Activated B cell treated with CpG ODN at 0.5 μM for 24 hours (primary cell): ENCODE results near the gene PLD4. TPM values are rescaled to one million over a fixed set of nuclear protein-coding genes. Genes with fewer than 3 reads are reported as not detected.
A peak's percentile ranks its signal among the peaks of the same experiment; 100 is the strongest.

Experiments used
- ATAC-seq: fragments of 200-7000 bp; cut with Tn5 transposase; one replicate; pipeline ENCODE4 v1.10.0; 2021; ENCODE audit warnings: low read depth, mild to moderate bottlenecking, moderate library complexity
- CTCF ChIA-PET: fragments of 350-600 bp; sonication (Branson Sonifier 250); formaldehyde crosslinking; loops from one replicate; lab custom pipeline; 2021; ENCODE audit warnings: antibody characterized with exemption; lab: Charles Lee
- POLR2A ChIA-PET: fragments of 350-600 bp; sonication (Branson Sonifier 250); formaldehyde crosslinking; loops from one replicate; lab custom pipeline; 2021; ENCODE audit warnings: antibody characterized with exemption; lab: Charles Lee
- DNase-seq: peaks from one replicate; pipeline ENCODE4 v3.0.0; 2022
- H3K27ac Mint-ChIP-seq: one replicate; pipeline ENCODE4 v1.8.0; 2020; ENCODE audit warnings: mixed read lengths
- H3K27me3 Mint-ChIP-seq: one replicate; pipeline ENCODE4 v1.8.0; 2021; ENCODE audit warnings: mixed read lengths
- H3K36me3 Mint-ChIP-seq: one replicate; pipeline ENCODE4 v1.8.0; 2021; ENCODE audit warnings: low read depth, mixed read lengths
- H3K4me1 Mint-ChIP-seq: one replicate; pipeline ENCODE4 v1.8.0; 2021; ENCODE audit warnings: mixed read lengths
- H3K4me3 Mint-ChIP-seq: one replicate; pipeline ENCODE4 v1.8.0; 2020; ENCODE audit warnings: mild to moderate bottlenecking, mixed read lengths
- H3K9me3 Mint-ChIP-seq: one replicate; pipeline ENCODE4 v1.8.0; 2020; ENCODE audit warnings: mixed read lengths
- intact Hi-C: fragments of 100-400 bp; cut with micrococcal nuclease; formaldehyde crosslinking; loops from one replicate; pipeline ENCODE4 v1.15.1; 2024
- total RNA-seq: library from RNA; stranded (reverse); gene quantifications from 2 replicates; pipeline ENCODE4 v1.2.3, GENCODE V29; 2022
- TF ChIP-seq, protein P1 (sequence below): fragments of 200-600 bp; IDR thresholded peaks from one replicate; pipeline ENCODE4 v1.8.0; 2022; ENCODE audit warnings: antibody characterized with exemption, mild to moderate bottlenecking

The PLD4 gene
- total RNA-seq, 1 donor from 2014 or later, result 473 TPM

GRCh38 chr14:104938960-104939359 is 14.3 kb downstream of the PLD4 start:
- H3K27me3 Mint-ChIP-seq, result no peaks in the 10 kb centered on the region
- CTCF ChIA-PET, result no interaction called here
- POLR2A ChIA-PET, result interaction anchor here (0.5 to 10.5 kb wide), 3 partner anchors 16 to 41 kb away, joined by 3 to 114 read pairs (median 7); partner anchors contain the start of gene PLD4
- TF ChIP-seq, protein P1, sequence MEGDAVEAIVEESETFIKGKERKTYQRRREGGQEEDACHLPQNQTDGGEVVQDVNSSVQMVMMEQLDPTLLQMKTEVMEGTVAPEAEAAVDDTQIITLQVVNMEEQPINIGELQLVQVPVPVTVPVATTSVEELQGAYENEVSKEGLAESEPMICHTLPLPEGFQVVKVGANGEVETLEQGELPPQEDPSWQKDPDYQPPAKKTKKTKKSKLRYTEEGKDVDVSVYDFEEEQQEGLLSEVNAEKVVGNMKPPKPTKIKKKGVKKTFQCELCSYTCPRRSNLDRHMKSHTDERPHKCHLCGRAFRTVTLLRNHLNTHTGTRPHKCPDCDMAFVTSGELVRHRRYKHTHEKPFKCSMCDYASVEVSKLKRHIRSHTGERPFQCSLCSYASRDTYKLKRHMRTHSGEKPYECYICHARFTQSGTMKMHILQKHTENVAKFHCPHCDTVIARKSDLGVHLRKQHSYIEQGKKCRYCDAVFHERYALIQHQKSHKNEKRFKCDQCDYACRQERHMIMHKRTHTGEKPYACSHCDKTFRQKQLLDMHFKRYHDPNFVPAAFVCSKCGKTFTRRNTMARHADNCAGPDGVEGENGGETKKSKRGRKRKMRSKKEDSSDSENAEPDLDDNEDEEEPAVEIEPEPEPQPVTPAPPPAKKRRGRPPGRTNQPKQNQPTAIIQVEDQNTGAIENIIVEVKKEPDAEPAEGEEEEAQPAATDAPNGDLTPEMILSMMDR, result no peak
- DNase-seq (no peak), ATAC-seq (no peak)
- no peak overlapping the region for H3K4me3 Mint-ChIP-seq
- H3K36me3 Mint-ChIP-seq, result peaks cover 4% of the 10 kb centered on the region
- peaks cover 11% of the 10 kb centered on the region for H3K4me1 Mint-ChIP-seq
- H3K27ac Mint-ChIP-seq, result no peak overlapping the region
- intact Hi-C loops, result no loop called here
- H3K9me3 Mint-ChIP-seq, result no peaks in the 10 kb centered on the region

- H3K4me1 Mint-ChIP-seq, result peaks cover 3% of the 10 kb centered on the region
- H3K4me3 Mint-ChIP-seq, result no peak overlapping the region
- CTCF ChIA-PET, result interaction anchor here (0.8 kb wide), 1 partner anchor 41 kb away, joined by 5 read pairs; no protein-coding TSS in a partner anchor
- intact Hi-C loops, result no loop called here
- no peaks in the 10 kb centered on the region for H3K27me3 Mint-ChIP-seq
- no peaks in the 10 kb centered on the region for H3K9me3 Mint-ChIP-seq
- no peak overlapping the region for H3K27ac Mint-ChIP-seq
- ATAC-seq (no peak), DNase-seq (peak; percentile 10)
- peaks cover 4% of the 10 kb centered on the region for H3K36me3 Mint-ChIP-seq
- POLR2A ChIA-PET, result interaction anchor here (0.5 to 10.5 kb wide), 3 partner anchors 17 to 42 kb away, joined by 3 to 114 read pairs (median 7); partner anchors contain the start of gene PLD4
- TF ChIP-seq, protein P1, result no peak
These were observed 15.2 kb downstream of the PLD4 start for GRCh38 chr14:104939666-104940410.

DNA sequence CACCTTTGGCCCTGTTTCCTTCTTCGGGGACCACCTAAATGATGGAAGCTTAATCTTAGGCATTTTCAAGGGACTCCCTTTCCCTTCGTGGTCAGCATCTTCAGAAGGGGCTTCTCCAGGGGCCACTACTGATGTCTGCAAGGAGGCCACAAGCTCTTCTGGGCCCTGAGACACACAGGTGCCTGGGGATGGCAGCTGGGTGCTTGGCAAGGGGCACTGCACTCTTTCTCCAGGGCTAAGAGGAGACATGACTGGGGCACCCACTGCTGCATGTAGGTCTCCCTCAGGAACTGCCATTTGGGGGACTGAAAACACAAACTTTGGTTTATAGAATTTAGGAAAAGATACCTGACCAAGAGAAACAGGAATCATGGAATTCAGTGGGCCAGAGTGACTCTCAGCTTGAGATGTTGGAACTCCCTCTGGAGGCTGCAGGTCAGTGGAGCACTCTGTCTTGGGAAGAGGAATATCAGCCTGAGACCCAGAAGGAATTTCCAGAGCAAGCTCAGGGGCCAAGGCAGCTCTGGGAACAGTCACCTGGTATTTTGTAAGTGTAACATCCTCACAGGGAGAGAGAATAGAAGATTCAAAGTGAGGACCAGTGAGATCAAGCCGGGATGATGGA is 16.0 kb downstream of the PLD4 start:
- POLR2A ChIA-PET, result no interaction called here
- no peak for ATAC-seq
- CTCF ChIA-PET, result interaction anchor here (0.8 kb wide), 1 partner anchor 42 kb away, joined by 5 read pairs; no protein-coding TSS in a partner anchor
- Mint-ChIP-seq H3K4me3 (no peak overlapping the region), H3K27ac (no peak overlapping the region), H3K9me3 (no peaks in the 10 kb centered on the region), H3K27me3 (no peaks in the 10 kb centered on the region), H3K4me1 (no peaks in the 10 kb centered on the region), H3K36me3 (peaks cover 4% of the 10 kb centered on the region)
- intact Hi-C loops, result no loop called here
- peak; percentile 14 for DNase-seq
- TF ChIP-seq, protein P1, result no peak

DNA sequence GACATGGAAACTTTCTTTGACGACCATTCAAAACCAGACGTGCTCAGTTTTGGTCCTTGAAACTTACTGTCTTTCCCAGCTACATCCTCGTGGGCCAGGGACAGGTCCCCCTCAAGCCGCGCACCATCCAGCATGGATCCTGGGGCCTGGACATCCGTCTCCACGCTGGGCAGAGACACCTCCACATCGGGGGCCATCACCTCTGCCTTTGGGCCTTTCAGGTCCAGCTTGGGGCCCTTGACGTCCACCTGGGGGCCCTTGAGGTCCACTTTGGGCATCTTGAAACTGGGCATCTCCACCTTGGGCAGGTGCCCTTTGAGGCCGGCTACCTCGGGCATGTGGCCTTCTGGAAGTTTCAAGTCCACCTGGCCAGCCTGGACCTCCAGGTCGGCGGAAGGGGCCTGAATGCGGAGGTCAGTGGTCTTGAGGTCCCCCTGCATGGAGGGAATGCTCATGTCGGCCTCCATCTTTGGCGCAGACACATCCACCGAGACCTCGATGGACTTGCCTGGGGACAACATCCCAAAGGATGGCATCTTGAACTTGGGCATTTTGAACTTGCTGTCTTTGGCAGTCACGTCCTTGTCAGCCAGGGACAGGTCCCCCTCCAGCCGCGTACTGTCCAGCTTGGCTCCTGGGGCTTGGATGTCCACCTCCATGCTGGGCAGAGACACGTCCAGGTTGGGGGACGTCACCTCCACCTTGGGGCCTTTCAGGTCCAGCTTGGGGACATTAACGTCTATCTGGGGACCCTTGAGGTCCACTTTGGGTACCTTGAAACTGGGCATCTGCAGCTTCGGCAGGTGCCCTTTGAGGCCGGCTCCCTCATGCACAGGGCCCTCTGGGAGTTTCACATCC is 17.1 kb downstream of the PLD4 start:
- H3K27me3 Mint-ChIP-seq, result no peaks in the 10 kb centered on the region
- H3K4me3 Mint-ChIP-seq, result no peak overlapping the region
- no peak overlapping the region for H3K27ac Mint-ChIP-seq
- ATAC-seq, result no peak
- no peaks in the 10 kb centered on the region for H3K4me1 Mint-ChIP-seq
- ChIA-PET POLR2A (no interaction called here), CTCF (no interaction called here)
- intact Hi-C loops, result no loop called here
- DNase-seq, result no peak
- TF ChIP-seq, protein P1, result no peak
- no peaks in the 10 kb centered on the region for H3K9me3 Mint-ChIP-seq
- peaks cover 4% of the 10 kb centered on the region for H3K36me3 Mint-ChIP-seq
